Stimulated activated CD4-positive, alpha-beta T cell treated with anti-CD3 and anti-CD28 coated beads, Interleukin-15, amount 100 ng/mL, for 48 hours (primary cell): ENCODE results near the gene SPINK4.

Source experiments
- DNase-seq, 2 donors: peaks; one replicate each; pipeline ENCODE4 v3.0.0-alpha.2; 2020; ENCODE audit warnings: low read depth in 2 of 2

The SPINK4 gene, protein sequence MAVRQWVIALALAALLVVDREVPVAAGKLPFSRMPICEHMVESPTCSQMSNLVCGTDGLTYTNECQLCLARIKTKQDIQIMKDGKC

DNA sequence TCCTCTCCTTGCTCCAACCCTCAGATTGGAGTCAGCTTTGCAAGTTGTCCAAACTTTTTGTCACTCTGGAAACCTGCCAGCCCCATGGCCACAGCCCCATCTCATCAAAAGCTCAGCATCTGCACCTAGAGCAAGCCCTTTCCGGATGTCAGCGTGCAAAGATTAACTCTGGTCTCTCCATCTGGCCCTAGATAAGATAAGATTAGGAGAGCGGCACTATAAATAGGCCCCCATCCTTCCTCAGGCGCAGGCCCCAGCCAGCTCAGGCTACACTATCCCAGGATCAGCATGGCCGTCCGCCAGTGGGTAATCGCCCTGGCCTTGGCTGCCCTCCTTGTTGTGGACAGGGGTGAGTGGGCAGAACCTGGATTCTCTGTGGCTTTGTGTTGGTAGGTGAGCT is at the start of gene SPINK4:
SPINK4 (plus strand) TSS at position 247 of the 400 bp plus-strand sequence; CDS start at position 289, 42 bp downstream.
- no peak for DNase-seq

DNA sequence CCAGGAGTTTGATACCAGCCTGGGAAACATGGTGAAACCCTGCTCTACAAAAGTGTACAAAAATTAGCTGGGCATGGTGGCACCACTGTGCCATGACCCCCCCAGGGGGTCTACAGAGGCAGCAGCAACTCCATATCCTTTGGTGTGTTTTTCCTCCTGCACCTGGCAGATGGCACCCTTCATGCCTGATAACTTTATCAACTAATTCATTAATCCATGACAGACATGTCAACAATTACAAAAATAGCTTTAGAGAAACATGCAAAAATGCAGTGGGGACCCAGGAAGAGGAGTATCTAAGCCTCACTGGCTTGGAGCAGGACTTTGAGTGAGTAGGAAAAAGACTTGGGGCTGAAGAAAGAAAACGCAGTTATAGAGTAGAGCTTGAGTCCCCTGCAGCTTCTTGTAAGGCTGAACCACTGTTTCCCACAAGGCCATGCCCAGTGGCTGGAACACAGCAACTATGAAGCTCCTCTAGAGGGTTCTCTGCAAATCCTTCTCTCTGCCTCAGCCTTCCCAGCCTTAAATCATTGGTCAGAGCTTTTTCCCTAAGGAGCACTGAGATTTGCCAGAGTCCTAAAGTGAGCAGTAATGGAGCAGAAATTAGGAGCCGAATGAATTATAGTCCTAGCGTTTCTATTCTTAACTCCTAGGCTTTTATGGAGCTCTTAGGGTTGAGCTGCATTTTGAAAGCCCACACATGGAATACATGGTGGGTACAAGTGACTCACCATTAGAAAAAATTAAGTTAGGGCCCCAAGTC is 47.3 kb upstream of the SPINK4 start:
- no peak for DNase-seq

DNA sequence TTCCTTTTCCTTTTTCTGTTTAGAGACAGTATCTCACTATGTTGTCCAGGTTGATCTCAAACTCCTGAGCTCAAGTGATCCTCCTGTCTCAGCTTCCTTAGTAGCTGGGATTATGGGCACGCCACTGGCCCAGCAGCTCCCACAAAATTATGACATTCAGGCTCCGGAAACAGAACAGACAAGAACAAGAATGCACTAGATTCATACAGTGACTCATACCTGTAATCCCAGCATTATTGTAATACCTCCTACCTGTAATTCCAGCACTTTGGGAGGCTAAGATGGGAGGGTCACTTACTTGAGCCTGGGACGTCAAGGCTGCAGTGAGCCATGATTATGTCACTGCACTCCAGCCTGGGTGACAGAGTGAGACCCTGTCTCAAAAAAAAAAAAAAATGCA is 46.1 kb upstream of the SPINK4 start:
- no peak for DNase-seq

DNA sequence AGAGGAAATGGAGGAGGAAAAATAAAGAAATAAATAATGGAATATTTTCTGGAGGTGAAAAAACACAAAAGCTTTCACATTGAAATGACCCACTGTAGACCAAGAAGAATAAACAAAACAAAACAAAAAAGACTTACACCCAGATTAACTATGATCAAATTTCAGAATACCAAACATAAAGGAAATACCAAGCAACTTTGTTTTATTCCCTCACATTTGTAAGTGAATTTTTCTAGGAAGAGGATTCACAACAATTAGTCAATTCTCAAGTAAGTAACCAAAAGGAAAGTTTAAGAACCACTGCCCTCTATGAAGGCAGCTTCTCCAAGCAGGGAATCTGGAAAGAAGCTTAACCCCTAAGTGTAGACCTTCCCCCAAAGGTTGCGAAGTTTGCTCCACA is 43.2 kb upstream of the SPINK4 start:
- no peak for DNase-seq

DNA sequence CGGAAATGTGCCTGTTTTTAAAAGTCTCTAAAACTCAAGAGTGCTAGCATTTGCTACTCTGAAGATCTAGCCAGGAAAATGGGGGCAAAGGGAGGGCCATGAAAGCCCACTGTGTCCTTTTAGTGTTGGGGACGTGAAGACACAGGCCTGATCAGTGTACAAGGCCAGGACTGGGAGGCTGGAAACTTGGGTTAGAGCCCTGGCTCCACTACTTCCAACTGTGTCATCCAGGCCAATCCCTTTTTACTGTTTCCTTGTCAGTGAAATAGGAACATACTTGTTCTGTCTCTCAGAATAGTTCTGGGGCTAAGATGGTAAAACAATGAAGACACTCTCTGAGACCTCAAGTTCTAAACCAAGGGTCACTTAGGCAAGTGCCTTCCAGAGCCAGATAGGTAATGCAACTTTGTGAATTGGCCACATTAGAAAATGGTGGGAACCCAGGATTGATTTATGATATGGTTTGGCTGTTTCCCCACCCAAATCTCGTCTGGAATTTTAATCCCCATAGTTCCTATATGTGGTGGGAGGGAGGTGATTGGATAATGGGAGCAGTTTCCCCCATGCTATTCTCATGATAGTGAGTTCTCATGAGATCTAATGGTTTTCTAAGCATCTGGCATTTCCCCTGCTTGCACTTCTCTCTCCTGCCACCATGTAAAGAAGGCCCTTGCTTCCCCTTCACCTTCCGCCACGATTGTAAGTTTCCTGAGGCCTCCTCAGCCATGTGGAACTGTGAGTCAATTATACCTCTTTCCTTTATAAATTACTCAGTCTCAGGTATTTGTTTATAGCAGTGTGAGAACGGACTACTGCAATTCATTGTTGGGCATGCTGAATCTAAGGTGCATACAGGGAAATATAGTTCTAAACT is 42.5 kb upstream of the SPINK4 start:
- DNase-seq, result no peak

DNA sequence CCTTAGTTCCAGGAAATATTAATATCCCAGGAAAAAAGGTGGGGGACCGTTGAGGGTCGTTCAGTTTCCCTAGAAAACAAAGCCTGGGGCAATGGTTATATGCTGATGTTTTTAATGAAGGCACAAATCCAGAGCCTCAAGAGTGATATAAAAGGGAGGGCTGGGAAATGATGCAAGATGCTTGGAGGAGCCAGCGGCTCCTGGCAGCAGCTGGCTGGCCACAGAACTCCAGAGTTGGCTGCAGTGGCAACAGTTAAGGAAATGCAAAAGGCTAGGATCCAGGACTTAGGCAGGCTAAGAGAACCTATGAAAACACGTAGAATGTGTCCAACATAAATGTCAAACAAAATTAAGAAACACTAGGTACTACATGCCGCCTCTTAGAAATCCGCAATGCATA is 41.8 kb upstream of the SPINK4 start:
- no peak for DNase-seq

DNA sequence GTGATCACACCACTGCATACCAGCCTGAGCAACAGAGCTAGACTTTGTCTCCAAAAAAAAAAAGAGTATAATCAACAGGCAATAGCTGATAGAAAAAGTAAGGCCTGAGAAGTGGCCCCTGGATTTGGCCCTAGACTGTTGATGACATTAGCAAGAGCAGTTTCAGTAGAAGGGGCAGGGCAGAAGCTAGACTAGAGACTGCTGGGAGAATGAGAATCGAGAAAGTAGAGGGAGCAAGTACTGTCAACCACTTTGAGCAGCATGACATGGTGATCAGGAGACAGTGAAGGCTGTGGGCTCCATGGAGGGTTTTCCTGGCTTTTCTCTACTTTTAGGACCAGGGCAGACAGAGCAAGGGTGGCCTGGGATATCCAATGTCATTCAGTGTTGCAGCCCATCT is 37.9 kb upstream of the SPINK4 start:
- no peak for DNase-seq

DNA sequence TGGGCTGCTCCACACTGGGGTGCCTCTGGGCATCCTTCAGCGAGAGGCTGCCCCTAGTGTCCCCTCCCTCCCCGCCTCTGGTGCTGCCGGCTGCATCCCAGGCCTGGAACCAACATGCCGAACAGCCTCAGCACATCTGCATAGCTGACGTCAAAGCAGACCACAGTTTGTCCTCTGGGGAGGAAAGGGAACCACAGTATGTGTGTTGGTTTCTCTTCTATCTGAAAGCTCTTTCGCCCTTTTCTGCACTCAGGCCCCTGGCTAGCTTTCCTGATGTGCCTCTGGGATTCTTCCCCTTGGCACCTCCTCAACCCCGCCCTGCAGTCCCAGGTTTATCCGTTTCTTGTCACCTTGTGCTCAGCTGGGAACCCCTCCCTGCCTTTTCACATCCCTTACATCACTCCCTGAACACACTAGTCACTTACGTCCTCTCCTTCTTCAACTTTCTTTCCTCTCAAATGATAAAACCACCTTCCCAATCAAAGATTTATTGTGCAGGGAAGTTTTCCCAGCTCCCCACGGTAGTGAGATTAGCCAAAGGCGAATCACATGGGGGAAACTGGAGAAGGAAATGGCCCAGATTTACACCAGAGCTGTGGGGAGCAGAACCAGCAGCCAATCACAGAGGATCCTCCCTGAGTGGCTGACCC is 37.3 kb upstream of the SPINK4 start:
- DNase-seq, result peak in 1 of 2 donors; percentile 6

DNA sequence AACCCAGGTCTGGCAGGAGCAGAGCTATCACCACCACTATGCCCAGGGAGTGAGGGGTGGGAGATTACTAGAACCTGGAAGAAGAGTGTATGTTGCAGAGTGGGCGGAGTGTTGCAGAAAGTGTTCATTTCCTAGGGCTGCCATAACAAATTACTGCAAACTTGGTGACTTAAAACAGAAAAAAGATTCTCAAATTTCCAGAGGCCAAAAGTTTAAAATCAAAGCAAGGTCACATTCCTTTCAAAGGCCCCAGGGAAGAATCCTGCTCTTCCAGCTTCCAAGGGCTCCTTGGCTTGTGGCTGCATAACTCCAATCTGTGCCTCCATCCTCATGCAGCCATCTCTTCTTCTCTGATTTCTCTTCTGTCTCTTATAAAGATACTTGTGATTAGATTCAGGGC is 30.6 kb upstream of the SPINK4 start:
- DNase-seq, result no peak

DNA sequence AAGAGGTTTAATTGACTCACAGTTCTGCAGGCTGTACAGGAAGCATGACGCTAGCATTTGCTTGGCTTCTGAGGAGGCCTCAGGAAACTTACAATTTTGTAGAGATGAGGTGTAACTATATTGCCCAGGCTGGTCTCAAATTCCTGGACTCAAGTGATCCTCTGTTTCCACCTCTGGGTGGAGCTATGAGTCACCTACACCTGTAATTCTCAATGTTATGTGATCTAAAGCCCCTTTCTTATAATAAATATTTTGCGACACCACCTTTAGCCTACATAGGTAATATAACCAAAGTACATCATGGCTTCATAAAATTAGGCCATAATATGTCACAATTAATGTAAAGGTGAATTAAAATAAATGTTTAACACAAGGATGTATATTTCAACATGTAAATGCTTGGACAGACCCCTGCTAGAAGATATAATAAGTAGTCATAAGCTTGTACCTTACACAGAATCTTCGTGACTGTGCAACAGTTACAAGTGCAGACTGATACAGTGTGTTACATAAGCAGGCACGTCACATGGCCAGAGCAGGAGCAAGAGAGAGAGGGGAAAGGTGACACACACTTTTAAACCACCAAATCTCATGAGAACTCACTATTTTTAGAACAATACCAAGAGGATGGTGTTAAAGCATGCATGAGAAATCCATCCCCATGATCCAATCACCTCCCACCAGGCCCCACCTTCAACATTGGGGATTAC is 29.8 kb upstream of the SPINK4 start:
- no peak for DNase-seq

DNA sequence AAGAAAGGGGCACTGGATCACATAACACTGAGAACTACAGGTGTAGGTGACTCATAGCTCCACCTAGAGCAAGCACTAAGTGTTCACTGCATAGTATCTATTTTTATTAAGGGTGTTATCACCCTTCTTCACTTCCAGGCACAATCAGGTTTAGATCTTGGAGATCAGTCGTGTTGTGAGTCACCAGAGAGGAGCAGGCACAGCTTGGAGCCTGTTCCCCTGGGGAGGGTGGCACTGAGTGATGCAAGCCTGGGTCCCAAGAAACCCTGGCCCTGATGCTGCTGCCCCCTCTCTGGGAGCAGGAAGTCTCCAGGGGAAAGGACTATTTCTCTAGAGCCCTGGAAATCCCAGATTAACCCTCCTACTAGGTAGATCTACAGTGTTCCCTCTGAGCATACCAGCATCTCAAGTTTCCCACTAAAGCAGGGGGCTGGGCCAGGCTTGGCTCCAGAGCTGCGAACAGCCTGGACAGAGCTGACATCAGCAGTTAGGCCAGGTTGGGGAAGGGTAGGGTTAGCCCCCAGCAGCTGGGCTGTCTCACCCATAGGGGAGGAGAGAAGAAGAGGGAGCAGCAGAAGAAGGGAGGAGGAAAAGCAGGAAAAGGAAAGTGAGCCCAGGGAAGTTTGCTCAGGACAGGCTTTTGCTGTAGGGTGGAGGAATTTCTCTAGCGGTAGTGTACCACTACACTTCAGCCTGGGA is 28.1 kb upstream of the SPINK4 start:
- no peak for DNase-seq

DNA sequence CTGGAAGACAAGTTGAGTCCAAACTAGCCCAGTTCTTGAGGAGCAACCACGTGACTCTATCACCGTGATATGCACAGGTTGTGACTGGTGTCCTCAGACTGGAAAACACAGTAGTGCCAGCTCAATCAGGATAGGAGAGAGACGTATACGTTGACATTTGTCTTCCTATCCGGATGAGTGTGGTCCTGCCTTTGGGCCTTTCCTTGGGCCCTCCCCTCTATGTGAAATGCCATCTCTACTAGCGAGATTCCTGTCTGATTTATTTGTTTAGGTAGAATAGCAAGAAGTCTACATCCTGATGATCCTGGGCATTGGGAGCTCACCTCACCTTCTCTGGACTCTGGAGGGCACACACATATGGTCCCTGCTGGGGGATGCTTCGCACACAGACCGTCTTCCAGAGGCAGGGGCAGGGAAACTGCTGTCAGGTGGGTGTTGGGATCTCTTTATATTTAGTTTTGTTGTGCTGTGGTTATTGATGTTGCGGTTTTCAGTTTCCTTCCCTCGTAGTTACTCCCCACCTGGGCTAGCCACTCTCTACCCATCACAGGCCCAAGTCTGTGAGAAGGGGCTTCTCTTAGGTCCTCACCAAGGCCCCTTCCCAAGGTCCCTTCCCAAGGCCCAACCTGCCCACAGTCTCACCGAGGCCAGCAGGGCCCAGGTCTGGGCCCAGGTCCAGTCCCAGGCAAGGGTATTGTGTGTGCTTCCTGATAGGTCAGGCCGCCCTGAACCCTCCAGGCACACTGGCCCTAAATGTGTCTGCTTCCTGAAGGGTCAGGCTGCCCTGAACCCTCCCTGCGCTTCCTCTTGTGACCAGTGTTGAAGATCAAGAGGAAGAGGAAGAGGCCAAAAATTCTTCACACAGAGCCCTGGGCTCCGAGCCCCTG is 19.0 kb upstream of the SPINK4 start:
- DNase-seq, result no peak

DNA sequence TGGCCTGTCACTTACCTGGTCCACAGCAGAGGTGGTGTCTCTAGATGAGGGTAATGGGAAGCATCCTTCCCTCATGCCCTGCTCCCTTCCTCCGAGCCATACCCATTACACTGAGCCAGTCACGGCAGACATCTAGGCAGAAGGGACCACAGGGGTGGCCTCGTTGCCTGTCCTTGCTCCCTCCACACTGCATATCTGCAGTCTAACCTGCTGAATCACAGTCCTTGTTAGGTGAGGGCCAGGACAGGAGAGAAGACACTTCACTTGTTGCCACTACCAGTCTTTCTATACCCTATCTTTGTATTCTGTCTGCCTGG is 18.4 kb upstream of the SPINK4 start:
- no peak for DNase-seq

DNA sequence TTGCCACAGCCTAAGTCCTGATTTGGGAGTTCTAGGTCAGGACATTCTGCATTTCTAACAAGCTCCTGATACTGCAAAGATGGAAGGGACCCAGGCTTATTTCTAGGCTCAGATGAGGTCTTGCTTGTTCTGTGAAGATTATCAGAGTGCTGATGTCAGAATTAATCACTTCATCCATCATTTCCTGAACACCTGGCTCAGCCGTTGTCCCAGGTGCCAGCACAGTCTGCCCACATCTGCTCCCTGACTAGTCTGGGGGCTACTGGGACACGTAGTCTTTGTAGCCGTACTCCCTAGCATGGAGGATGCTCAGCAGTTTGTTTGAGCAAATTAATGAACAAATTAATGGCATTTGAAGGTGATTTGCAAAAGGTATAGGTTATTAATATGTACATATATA is 17.9 kb upstream of the SPINK4 start:
- DNase-seq, result no peak

DNA sequence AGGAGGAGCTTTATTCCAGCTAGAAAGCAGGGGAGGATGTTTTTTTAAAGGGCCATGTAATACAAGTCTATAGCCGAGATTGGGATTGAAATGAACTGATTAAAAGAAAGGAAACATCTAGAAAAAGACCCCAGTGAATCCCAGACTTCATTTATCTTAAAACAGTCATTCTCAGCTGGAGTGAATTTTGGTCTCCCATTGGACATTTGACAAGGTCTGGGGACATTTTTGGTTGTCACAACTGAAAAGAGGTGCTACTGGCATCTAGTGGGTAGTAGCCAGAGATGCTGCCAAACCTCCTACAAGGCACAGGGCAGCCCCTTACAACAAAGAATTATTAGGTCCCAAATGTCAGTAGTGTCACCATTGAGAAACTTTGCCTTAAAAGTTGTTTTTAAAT is 16.3 kb upstream of the SPINK4 start:
- DNase-seq, result no peak

DNA sequence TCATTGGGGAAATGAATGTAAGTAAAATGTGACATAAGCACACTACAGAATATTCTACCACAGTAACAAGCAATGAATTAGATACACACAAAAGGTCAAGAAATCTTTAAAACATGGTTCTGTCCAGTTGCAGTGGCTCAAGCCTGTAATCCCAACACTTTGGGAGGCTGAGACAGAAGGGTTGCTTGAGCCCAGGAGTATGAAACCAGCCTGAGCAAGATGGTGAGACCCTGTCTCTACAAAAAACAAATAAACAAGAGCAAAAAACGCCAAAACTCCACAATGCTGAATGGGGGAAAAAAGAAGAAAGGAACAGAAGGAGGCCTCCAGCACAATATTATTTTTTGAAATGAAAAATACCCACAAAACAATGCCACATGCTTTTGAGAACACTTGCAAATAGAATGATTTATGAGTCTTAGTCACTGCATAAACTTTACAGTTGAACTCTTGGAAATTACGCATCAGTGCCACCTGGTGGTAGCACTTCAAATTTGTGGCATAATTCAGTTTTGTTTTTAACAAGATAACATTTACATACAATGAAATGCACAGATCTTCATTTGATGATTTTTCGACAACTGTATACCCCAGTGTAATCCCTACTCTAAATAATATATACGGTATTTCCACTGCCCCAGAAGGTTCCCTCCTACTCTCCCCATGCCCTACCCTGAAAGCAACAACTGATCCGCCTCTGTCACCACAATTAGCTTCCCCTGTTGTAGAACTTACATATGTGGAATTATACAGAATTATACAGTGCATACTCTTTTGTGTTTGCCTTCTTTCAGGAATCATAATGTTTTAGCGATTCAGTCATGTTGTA is 14.4 kb upstream of the SPINK4 start:
- DNase-seq, result peak; percentile 39 to 59

DNA sequence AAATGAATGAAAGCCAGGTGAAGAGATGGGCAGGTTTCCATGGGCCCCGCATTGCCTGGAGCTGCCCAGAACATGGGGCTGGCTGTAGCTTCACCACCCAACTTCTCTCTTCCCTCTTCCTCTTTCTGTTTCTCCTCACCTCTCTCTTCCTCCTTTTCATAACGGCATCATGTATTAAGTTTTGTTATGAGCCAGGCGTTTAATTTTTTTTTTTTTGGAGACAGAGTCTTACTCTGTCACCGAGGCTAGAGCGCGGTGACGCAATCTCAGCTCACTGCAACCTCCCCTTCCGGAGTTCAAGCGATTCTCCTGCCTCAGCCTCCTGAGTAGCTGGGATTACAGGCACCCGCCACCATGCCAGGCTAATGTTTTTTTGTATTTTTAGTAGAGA is 13.0 kb upstream of the SPINK4 start:
- no peak for DNase-seq

DNA sequence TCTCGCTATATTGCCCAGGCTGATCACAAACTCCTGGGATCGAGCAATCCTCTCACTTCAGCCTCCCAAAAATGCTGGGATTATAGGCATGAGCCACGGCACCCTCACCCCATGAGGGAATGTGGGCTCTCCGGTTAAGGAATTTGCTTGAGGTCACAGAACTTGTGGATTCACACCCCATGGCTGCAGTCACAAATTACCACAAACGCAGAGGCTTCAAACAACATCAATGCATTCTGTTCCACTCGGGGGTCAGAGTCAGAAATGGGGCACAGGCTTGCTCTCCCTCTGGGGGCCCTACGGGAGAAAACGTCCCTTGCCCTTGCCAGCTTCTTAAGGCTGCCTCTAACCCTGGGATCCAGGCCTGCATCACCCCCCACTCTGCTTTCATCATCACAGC is 12.2 kb upstream of the SPINK4 start:
- no peak for DNase-seq

DNA sequence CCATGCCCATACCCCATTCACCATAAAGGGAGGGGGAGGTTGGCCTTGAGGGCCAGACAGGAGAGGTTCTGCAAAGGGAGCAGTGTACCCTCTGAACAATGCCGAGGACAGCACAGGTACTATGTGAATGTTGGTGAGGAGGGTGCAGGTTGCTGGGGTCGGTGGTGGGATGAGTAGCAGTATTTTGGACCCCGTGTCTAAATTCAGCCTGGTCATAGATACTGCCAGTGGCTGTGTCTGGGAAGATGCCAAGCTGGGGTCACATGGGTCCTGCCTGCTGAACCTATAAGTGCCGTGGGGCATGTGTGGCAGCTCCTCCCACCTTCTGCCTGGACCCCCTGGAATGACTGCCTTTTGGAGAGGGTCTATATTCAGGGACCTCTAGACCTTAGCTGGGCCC is 11.4 kb upstream of the SPINK4 start:
- DNase-seq, result no peak
